ENCODE results near the gene CFHR4. TPM values are rescaled to one million over a fixed set of nuclear protein-coding genes. Genes with fewer than 3 reads are reported as not detected.

CFHR4 gene
- total RNA-seq, 3 donors from 2014 or later (not counting 1 experiment from before 2014, with no cell fraction given), result not detected

DNA sequence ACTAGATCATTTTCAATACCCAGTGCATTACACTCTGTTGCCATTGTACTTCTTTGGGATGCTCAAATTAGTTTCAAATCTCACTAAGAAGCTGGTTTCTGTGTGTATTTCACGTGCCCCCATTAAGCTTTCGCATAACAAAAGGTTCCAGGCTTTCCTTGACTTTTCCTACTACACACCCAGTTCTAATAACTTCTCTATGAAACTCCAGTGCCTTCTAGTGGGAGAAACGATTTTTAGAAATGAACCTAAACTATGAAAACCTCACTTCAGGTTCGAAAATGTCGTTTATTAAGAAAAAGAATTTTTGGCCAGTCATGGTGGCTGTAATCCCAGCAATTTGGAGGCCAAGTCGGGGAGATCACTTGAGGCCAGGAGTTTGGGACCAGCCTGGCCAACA, 2.8 kb downstream of the CFHR4 start:
- Mint-ChIP-seq H3K27ac (no peak overlapping the region), H3K4me1 (no peaks in the 10 kb centered on the region), H3K27me3 (ENCODE audit: low read depth in 2 of 2) (no peaks in the 10 kb centered on the region), H3K9me3 (peaks cover 2 to 5% of the 10 kb centered on the region in 2 donors), H3K4me3 (no peak overlapping the region), H3K36me3 (no peaks in the 10 kb centered on the region)
- DNase-seq (no peak), ATAC-seq (no peak)
- Histone ChIP-seq H3K27ac (ENCODE audit: low read length) (no peak overlapping the region), H3K4me3 (ENCODE audit: low read length) (no peak overlapping the region), H3K36me3 (ENCODE audit: control insufficient read depth, insufficient read depth, low read length) (no peaks in the 10 kb centered on the region), H3K9me3 (ENCODE audit: control insufficient read depth, insufficient read depth, low read length) (peaks cover under 1% of the 10 kb centered on the region), H3K4me1 (ENCODE audit: control insufficient read depth, insufficient read depth, low read length) (no peaks in the 10 kb centered on the region), H3K27me3 (ENCODE audit: control insufficient read depth, insufficient read depth, low read length) (no peaks in the 10 kb centered on the region)
- TF ChIP-seq, protein P1, sequence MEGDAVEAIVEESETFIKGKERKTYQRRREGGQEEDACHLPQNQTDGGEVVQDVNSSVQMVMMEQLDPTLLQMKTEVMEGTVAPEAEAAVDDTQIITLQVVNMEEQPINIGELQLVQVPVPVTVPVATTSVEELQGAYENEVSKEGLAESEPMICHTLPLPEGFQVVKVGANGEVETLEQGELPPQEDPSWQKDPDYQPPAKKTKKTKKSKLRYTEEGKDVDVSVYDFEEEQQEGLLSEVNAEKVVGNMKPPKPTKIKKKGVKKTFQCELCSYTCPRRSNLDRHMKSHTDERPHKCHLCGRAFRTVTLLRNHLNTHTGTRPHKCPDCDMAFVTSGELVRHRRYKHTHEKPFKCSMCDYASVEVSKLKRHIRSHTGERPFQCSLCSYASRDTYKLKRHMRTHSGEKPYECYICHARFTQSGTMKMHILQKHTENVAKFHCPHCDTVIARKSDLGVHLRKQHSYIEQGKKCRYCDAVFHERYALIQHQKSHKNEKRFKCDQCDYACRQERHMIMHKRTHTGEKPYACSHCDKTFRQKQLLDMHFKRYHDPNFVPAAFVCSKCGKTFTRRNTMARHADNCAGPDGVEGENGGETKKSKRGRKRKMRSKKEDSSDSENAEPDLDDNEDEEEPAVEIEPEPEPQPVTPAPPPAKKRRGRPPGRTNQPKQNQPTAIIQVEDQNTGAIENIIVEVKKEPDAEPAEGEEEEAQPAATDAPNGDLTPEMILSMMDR (IDR thresholded peaks at IDR 0.05), result no peak
- WGBS (ENCODE audit: insufficient coverage), result 71% methylated on average over 6 of the region's 6 CpGs
- intact Hi-C loops (cut with micrococcal nuclease), result no loop called here

DNA sequence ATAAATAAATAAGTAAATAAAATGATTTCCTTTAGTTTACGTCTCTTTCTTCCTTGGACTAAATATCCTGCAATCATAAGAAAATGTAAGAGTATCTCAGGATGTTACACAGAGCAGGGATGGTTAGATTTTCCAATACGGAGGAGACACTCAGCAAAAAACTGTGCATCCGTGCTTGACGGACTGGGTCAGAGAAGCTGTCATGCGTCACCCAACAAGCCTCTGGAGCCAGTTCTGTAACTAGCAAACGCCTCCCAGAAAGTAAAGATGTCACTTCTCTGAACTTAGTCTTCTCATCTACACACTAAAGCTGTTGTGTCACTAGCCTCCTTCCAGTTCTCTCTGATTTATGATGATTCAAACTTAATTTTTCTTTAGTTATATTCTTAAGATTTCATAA, 3.4 kb downstream of the CFHR4 start:
- Histone ChIP-seq H3K9me3 (ENCODE audit: control insufficient read depth, insufficient read depth, low read length) (no peaks in the 10 kb centered on the region), H3K27me3 (ENCODE audit: control insufficient read depth, insufficient read depth, low read length) (no peaks in the 10 kb centered on the region), H3K4me1 (ENCODE audit: control insufficient read depth, insufficient read depth, low read length) (no peaks in the 10 kb centered on the region), H3K36me3 (ENCODE audit: control insufficient read depth, insufficient read depth, low read length) (no peaks in the 10 kb centered on the region), H3K4me3 (ENCODE audit: low read length) (no peak overlapping the region), H3K27ac (ENCODE audit: low read length) (no peak overlapping the region)
- no peak overlapping the region for H3K4me3 Mint-ChIP-seq
- ATAC-seq (no peak), DNase-seq (no peak)
- H3K27ac Mint-ChIP-seq, result no peak overlapping the region
- peaks cover under 1 to 5% of the 10 kb centered on the region in 2 donors for H3K9me3 Mint-ChIP-seq
- H3K27me3 Mint-ChIP-seq (ENCODE audit: low read depth in 2 of 2), result no peaks in the 10 kb centered on the region
- no peaks in the 10 kb centered on the region for H3K36me3 Mint-ChIP-seq
- H3K4me1 Mint-ChIP-seq, result no peaks in the 10 kb centered on the region
- intact Hi-C loops (cut with micrococcal nuclease), result no loop called here
- TF ChIP-seq, protein P1 (IDR thresholded peaks at IDR 0.05), result no peak
- WGBS (ENCODE audit: insufficient coverage), result 86% methylated on average over 5 of the region's 6 CpGs

DNA sequence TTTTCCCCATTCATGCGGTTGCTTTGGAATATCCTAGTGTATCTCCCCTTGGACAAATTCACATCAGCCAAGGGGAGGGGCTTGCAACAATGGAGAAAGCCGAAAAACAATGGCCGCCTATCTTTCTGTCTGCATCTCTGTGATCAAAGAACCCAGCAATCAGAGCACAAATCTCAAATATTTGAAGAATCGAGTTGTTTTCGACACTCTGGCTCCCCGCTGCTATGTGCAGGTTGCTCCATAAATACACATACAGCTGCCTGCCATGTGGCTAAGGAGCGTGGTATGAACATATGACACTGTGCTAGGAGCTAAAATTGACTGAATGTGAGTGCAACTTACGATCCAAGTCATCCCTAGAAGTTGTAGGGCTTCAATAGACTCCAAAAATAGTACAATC, 8.5 kb downstream of the CFHR4 start:
- no peak overlapping the region for H3K4me3 ChIP-seq (ENCODE audit: low read length)
- H3K27me3 ChIP-seq (ENCODE audit: control insufficient read depth, insufficient read depth, low read length), result peaks cover 2% of the 10 kb centered on the region
- Mint-ChIP-seq H3K4me3 (no peak overlapping the region), H3K27me3 (ENCODE audit: low read depth in 2 of 2) (peaks cover 0 to 6% of the 10 kb centered on the region in 2 donors), H3K4me1 (no peaks in the 10 kb centered on the region), H3K9me3 (peaks cover 0 to 5% of the 10 kb centered on the region in 2 donors), H3K27ac (no peak overlapping the region), H3K36me3 (no peaks in the 10 kb centered on the region)
- H3K9me3 ChIP-seq (ENCODE audit: control insufficient read depth, insufficient read depth, low read length), result no peaks in the 10 kb centered on the region
- intact Hi-C loops (cut with micrococcal nuclease), result no loop called here
- 73% methylated on average over 8 of the region's 8 CpGs for WGBS (ENCODE audit: insufficient coverage)
- no peaks in the 10 kb centered on the region for H3K36me3 ChIP-seq (ENCODE audit: control insufficient read depth, insufficient read depth, low read length)
- no peak for ATAC-seq
- H3K27ac ChIP-seq (ENCODE audit: low read length), result no peak overlapping the region
- no peaks in the 10 kb centered on the region for H3K4me1 ChIP-seq (ENCODE audit: control insufficient read depth, insufficient read depth, low read length)
- TF ChIP-seq, protein P1 (IDR thresholded peaks at IDR 0.05), result no peak
- DNase-seq, result no peak

DNA sequence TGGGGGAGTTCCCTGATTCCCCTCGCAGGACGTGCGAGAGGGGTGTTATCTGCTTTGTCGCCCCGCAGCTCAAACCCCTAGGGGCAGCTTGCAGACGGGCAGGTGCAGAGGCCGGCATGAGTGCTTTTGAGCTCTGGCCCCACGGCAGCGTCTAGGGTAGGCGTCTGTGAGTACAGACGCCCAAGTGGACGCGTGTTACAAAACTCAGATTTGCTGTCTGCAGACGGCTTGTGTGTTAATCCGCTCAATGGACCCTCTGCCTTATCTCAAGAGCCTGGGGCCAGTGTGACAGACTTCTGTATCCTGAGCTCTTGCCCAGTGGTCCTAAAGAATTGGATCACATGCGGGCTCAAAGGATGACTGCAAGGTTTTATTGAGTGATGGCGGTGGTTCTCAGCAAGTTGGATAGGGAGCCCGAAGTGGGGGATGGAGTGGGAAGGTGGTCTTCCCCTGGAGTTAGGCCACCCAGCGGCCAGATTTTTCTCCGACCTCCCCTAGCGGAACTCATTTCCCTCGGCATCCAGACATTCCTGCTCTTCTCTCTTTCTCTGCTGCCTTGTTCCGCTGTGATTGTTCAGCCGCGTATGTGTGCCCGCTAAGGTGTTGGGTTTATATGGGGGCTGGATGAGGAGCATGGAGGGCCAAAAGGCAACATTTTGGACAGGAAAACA, 9.4 kb downstream of the CFHR4 start:
- Mint-ChIP-seq H3K27me3 (ENCODE audit: low read depth in 2 of 2) (peaks cover 0 to 6% of the 10 kb centered on the region in 2 donors), H3K27ac (no peak overlapping the region), H3K4me1 (no peaks in the 10 kb centered on the region), H3K9me3 (peaks cover 4 to 5% of the 10 kb centered on the region in 2 donors), H3K4me3 (no peak overlapping the region), H3K36me3 (no peaks in the 10 kb centered on the region)
- 25% methylated on average over 26 of the region's 26 CpGs for WGBS (ENCODE audit: insufficient coverage)
- peaks cover 2% of the 10 kb centered on the region for H3K27me3 ChIP-seq (ENCODE audit: control insufficient read depth, insufficient read depth, low read length)
- H3K4me1 ChIP-seq (ENCODE audit: control insufficient read depth, insufficient read depth, low read length), result no peaks in the 10 kb centered on the region
- no peaks in the 10 kb centered on the region for H3K9me3 ChIP-seq (ENCODE audit: control insufficient read depth, insufficient read depth, low read length)
- TF ChIP-seq, protein P1 (IDR thresholded peaks at IDR 0.05), result no peak
- H3K36me3 ChIP-seq (ENCODE audit: control insufficient read depth, insufficient read depth, low read length), result no peaks in the 10 kb centered on the region
- DNase-seq (no peak), ATAC-seq (no peak)
- intact Hi-C loops (cut with micrococcal nuclease), result no loop called here
- no peak overlapping the region for H3K4me3 ChIP-seq (ENCODE audit: low read length)
- no peak overlapping the region for H3K27ac ChIP-seq (ENCODE audit: low read length)

Measured in natural killer cell (primary cell).